ENCODE measurements around the gene DDIT4L.

DNA sequence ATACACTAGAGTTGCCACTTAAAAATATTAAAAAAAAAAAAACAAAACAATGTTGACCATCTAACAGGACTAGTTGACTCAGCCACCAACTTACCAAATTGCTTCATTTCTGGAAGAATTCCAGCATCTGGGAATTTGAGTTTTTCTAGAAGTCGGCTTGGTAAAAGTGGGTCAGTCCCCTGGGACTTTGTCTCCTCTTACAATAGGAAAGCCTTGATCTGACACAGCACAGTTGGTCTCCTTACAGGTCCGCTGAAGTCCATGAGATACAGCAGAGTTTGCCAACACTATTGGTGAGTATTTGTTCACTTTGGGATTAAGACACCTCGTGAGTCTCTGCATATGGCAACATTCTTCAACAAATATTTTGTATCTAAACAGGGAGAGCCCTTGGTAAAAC lies 18.2 kb upstream of the DDIT4L start:
- TF ChIP-seq, protein P1, sequence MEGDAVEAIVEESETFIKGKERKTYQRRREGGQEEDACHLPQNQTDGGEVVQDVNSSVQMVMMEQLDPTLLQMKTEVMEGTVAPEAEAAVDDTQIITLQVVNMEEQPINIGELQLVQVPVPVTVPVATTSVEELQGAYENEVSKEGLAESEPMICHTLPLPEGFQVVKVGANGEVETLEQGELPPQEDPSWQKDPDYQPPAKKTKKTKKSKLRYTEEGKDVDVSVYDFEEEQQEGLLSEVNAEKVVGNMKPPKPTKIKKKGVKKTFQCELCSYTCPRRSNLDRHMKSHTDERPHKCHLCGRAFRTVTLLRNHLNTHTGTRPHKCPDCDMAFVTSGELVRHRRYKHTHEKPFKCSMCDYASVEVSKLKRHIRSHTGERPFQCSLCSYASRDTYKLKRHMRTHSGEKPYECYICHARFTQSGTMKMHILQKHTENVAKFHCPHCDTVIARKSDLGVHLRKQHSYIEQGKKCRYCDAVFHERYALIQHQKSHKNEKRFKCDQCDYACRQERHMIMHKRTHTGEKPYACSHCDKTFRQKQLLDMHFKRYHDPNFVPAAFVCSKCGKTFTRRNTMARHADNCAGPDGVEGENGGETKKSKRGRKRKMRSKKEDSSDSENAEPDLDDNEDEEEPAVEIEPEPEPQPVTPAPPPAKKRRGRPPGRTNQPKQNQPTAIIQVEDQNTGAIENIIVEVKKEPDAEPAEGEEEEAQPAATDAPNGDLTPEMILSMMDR (IDR thresholded peaks at IDR 0.05 in 4 of 5, conservative IDR thresholded peaks at IDR 0.05 in 1 of 5): no peak
- no peak for TF ChIP-seq POLR2A (IDR thresholded peaks at IDR 0.05)
